ENCODE measurements around the gene PRMT5.
"Not testable (repeated sequence)": the region's sequence is repeated elsewhere in the genome, so short reads cannot be mapped to it uniquely, and the experiment has no call there.

The PRMT5 gene

DNA sequence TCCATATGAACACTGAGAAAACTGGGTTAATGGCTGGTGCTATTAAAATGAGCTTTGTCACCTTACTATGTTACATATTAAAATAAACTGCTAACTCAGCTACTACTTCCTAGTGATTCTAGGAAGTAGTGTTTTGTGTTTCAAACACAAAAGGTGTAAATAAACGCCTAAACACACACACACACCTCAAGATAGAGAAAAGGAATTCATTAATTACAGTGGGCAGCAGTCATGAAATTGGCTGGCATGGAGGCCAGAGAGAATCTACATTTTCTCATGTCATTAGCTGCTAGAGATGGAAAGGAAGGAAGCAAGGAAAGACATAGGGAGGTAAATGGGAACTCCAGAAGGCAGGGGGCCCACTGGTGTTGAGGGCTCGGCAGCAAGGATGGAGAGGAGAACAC is 787 bp upstream of the PRMT5 start:
- DNase-seq = no peak

DNA sequence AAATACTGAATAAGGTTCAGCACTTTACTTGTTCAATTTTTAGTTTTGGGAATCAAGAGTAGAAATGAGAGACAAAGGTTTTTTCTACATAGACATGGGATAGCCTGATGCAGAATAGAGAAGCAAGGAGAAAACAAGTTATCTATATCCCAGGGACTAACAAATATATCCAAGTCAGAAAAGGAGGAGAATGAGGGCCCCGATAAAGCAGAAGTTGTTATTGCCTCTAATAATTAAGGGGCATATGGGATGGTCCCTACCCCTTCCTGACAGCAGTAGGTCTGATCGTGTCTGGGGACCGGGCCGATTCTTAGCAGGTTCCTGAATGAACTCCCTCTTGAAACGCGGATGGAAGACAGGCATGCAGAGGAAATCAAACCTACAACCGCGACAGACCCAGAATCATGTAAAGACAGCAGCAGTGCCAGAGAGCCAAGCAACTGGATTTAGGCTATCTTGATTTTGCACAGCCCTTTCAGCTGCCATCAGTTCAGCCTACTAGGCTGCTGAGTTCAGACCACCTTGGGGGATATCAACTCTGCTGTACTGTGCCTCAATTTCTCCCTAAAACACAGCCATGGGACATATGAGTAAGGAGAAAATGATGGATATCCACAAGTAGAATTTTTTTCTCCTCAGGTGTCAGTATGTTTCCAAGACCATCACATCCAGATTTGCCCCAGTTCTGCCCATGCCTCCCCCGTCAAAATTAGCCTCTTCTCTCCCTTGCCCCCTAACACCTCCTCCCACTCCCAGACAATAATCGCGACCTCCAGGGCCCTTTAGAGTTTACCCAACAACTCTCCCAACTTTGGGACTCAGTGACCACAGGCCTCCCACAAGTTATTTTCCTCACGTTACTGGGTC is 706 bp downstream of the PRMT5 start:
- DNase-seq = no peak

DNA sequence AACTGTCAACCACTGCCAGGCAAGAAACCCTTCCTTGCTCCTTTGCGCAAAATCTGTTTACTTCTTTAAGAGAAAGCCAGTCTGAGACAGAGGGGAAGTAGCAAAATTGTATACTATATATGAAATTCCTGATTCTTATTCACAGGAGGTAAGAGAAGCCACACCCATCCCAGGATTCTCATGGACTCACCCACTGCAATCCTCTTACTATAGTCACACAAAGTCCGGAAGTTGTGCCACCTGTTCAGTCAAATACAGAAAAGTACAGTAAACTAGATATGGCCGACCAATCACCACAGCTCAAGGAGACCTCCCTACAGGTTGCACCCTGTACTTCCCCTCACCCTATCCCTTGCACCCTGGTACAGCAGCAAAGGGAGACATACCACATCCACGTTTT is 2.9 kb downstream of the PRMT5 start:
- DNase-seq = no peak

DNA sequence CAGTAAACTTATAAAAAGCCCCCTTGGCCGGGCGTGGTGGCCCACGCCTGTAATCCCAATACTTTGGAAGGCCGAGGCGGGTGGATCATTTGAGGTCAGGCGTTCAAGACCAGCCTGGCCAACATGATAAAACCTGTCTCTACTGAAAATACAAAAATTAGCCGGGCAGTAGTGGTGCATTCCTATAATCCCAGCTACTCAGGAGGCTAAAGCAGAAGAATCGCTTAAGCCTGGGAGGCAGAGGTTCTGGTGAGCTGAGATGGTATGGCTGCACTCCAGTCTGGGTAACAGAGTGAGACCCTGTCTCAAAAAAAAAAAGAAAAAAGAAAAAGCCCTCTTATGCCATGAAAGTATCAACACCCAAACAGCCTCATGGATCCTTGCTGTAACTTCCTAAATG is 3.7 kb downstream of the PRMT5 start:
- DNase-seq = no peak

DNA sequence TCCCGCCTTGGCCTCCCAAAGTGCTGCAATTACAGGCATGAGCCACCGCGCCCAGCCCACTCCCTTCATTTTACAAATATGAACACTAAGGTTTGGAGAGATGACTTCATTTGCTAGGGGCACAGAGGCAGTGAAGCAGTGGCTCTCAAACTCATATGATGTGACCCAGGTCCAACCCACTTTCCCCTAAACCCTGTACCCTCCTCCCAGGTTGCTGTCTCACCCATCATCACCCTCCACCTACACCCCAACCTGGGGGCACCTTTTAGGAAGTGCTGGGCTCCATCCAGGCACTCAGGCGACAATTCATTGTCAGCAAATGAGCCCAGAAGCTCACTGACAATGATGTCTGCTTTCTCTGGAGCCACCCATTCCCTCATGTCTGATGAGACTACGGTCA is 5.4 kb downstream of the PRMT5 start:
- no peak for DNase-seq

DNA sequence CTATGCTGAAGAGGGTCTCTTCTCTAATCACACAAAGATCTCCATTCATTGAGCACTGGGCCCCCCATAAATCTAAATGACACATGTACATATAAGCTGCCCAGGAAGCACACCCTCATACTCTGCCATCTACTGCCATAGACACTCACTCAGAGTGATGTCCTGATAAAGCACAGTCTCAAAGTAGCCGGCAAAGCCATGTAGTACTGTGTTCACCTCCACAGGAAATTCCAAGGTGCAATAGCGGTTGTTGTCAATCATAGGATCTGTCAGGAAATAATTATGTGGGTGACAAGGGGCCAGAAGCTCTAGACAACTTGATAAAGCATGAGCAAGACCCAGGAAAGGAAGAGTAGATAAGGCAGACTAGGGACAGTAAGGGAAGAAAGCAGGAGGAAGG is 6.9 kb downstream of the PRMT5 start:
- DNase-seq = no peak

DNA sequence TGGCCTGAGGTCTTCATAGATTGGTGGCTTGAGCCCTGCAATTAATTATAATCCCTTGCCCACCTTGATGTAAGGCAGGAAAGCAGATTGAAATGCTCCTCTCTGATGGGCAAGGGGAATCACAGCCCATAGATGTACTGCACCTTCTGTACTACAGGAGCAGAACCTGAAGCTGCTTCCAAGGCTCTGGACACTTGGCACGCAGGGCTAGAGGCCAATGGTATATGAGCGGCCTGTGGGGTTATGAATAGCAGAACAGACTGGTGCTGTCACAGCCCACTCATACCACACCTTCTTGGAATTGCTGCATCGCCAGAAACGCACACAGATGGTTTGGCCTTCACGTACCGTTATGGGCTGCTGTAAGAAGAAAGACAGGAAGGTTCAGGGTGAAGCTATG is 8.5 kb downstream of the PRMT5 start:
- DNase-seq = no peak

DNA sequence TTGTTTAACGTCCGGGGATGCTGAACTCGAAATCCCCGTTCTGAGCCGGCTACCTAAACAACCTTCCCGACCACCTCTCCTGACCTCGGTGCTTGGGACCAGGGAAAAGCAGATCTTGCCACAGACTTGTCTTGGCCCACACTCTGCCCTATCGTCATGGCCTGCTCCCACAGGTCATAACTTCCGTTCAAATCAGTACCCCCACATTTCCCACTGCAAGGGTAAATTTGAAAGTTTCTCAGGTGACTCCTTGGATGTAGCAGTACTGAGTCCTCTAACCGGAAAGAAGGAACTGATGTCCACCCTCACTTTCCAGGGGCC is 9.6 kb downstream of the PRMT5 start:
- DNase-seq = no peak

DNA sequence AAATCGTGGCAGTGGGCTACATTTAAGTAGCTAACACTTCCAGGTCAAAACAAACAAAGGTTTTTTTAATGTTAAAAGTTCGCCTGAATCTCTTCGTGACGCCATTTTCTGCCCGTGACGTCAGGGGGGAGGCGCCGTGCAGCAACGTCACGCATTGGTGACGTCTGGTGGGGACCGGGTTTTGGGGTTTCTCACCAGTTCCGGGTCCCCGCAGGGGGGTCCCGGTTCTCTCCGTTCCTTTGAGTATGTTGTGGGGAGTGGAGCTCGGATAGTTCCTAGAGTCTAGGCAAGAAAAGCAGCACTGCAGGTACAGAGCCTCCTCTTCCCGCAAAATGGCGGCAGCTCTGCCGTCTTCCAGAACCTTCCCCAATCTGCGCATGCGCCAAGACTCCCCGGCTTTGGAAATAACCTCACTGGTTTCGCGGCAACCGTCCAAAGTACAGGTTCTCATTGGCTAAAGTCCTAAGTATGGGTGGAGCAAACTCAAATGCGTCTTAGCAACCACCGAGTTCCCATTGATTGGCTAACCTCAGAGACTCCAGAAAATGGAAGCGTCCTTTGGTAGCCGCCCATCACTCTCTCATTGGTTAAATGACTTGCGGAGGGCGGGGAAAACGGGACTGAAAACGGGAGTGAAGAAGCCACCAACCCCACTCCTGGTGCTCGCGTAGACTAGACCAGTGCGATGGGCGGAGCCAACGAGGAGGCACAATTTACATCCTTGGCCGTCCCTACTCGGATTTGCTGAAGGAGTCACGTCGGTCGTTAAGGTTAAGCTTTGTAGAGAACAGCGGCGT is 10.2 kb downstream of the PRMT5 start, which contains the start of gene RBM23:
Gene RBM23, minus strand, starts transcription at position 346 of the 797 bp plus-strand sequence.
- peak; percentile 33 for DNase-seq

DNA sequence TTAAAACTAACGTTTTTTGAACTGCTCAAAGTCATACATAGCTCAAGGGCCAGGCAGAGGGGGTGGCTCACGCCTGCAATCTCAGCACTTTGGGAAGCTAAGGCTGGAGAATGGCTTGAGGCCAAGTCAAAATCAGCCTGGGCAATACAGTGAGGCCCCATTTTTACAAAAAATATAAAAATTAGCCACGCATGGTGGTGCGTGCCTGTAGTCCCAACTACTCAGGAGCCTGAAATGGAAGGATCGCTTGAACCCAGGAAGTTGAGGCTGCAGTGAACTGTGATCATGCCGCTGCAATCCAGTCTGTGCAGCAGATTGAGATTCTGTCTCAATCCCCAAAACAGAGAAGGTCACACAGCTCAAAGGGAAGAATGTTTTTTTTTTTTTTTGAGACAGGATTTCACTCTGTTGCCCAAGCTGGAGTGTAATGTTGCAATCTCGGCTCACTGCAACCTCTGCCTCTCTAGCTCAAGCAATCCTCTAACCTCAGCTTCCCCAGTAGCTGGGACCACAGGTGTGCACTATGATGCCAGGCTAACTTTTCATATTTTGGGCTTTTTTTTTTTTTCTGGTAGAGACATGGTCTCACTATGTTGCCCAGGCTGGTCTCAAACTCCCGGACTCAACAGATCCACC is 13.2 kb downstream of the PRMT5 start:
- DNase-seq = no peak

DNA sequence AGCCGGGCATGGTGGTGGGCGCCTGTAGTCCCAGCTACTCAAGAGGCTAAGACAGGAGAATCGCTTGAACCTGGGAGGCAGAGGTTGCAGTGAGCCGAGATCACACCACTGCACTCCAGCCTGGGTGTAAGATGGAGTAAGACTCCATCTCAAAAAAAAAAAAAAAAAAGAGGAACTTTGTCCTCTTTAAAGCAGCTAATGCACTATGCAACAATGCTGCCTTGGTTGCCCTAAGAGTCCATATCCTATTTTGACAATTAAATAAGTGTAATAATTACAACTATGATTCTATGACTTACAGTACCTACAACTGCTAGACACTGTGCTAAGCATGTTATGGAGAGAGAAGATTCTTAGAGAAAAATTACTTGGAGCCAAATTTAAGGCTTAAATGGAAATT is 14.3 kb downstream of the PRMT5 start:
- not testable (repeated sequence) for DNase-seq

DNA sequence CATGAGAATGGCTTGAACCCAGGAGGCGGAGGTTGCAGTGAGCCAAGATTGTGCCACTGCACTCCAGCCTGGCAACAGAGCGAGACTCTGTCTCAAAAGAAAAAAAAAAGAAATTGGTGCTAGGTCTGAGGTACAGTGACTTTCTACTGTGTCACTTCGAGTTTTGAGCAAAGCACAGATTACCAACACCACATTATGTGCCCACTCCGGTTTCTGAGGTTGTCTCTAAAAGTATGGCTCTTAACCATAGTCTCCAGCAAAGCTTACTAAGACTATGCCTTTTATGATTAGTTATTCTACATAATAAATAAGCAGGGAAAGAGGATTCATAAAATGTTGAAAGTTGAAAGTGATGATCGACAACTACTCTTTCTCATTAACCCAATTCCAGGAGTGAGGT is 18.3 kb downstream of the PRMT5 start:
- no peak for DNase-seq

DNA sequence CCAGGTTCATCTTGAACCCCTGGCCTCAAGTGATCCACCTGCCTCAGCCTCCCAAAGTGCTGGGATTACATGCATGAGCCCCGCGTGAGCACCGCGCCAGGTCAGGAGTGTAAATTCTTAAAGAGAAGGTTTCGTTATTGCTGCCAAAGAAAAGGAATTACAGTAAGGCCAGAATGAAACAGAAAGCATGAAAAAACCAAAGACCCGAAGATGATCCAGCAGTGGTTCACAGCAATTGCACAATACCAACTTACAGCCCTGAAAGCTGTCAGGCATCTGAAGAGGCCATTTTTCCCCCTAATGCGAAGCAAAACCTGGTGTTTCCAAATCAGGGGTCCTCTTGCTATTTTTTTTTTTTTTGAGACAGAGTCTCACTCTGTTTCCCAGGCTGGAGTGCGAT is 20.6 kb downstream of the PRMT5 start:
- no peak for DNase-seq

DNA sequence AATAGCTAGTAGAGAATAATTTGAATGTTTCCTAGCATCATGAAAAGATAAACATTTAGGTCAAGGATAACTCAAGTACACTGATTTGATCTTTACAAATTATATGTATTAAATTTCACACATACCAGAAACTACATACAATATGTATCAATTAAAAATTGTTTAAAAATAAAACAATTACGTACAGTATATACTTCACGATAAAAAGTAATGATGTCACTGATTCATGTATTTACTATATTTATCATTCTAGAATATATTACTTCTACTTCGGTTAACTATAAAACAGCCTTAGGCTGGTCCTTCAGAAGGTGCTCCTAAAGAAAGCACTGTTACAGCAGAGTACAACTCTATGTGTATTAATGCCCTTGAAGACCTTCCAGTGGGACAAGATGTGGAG is 21.7 kb downstream of the PRMT5 start:
- no peak for DNase-seq

DNA sequence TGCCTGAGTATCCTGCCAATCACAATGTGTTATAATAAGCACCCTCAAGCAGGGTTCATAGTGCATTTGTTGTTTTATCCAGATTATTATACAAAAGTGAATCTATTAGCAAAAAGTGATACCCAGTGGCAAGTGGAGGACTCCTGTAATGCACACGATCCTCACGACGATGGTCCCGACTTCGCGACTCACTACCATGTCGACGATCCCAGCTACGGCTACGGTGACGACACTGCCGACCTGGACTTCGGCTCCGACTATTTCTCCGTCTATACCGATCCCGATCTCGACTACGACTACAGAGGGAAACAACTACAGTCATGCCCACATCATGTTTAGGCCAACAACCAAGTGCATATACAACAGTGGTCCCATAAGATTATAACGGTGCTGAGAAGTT is 23.1 kb downstream of the PRMT5 start:
- no peak for DNase-seq

DNA sequence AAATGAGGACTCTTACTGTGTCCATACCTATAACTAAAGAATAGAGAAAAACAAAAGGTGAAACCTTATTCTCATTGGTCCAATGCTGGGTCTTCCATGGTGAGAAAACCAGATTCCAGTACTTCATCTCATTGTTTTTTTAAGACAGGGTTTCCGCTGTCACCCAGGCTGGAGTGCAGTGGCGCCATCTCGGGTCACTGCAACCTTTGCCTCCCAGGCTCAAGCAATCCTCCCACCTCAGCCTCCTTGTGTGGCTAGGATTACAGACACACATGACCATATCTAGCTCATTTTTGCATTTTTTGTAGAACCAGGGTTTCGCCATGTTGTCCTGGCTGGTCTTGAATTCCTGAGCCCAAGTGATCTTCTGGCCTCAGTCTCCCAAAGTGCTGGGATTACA is 23.5 kb downstream of the PRMT5 start:
- DNase-seq = no peak

DNA sequence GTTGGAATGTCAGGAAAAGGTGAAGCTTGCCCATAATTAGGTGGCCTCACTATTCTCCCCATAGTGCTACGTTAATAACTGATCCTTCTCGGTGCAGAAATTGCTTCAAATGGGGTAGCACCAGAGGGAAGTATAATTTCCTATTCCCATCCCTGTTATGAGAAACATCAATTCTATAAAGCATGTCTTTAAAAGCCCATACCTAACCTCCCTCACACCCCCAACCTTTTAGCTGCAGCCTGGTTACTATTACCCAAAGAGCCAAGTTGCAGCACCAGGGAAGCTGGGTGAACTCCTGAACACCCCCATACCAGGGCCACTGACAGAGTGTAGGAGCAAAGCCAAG is 25.5 kb downstream of the PRMT5 start:
- no peak for DNase-seq

DNA sequence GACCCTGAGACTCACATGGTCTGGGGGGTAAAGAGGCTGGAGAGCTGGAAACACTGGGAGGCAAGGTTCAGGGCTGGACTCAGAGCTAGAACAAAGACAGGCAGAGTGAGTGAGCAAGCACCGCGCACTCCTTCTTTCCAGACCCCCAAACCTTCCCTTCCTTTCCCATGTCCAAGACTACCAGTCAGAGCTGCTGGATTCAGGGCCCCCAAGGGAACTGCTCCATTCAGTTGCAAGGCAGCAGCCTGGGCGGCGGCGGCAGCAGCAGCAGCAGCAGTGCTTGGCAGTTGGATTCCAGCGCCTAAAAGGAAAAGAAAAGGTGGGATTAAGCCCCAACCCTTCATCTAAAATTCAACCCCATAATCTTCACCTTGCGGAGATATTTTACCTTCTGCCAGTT is 27.4 kb downstream of the PRMT5 start:
- DNase-seq = no peak

DNA sequence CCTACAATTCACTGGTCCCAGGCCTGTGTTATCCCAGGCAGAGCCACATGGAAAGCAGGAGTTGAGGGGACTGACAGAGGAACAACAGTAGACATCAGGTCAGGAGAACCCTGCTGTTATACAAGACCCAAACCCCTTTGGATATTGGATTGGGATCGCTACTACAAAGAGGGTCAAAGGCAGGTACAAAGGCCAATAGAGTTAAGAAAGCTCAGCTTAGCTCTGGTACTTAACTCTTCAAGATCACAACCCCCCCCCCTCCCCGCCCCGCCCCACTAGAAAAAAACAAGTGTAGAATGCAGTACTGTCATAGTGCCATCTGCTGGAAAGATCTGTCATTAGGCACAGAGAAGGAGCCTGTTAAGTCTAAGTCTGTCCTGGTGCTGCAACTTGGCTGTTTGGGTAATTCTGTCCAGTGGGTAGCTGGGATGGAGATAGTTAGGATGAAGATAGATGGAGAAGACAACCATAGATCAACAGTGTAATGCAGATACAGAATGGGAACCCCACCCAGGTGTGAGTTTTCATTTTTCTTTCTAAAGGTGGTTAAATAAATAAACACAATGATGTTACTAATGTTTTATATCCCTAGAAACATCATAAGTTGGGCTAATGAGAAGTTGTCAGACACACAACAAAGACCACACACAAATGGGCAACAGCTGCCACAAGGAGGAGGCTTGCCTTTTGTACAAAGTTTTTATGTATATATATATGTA is 28.9 kb downstream of the PRMT5 start:
- DNase-seq = no peak

DNA sequence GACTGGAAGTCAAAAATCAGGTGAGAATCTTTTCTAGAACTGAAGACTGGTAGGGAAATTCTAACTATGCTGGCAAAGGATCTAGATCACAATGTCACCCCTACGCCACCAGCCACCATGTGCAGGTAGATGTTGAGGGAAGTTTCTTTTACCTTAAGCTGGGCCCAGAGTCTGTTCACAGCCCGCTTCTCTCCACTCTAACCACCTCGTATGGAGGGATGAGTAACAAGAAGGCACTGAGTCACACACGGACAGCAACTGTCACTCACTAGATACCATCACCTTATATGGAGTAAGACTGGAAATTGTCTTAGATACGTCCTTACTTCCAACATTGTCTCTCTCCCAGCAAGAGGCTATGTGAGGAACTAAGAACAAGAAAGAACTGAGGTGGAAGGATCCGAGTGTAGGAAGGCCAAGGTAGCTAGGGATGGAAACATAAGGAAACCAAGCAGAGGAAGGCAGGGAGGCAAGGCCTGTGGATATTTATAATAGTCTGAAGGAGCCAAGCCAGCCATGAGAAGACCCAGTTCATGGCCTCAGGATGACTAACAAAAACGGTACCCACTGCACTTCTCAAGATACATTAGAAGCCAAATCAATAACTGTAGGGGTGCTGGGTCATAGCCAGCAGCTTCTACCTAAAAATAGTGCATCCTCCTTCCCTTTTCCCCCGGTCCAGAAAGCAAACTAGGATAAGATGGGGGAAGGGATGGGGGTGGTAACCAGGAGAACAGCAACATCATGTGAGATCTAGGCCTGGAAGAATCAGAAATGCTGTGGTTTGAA is 30.7 kb downstream of the PRMT5 start:
- no peak for DNase-seq

DNA sequence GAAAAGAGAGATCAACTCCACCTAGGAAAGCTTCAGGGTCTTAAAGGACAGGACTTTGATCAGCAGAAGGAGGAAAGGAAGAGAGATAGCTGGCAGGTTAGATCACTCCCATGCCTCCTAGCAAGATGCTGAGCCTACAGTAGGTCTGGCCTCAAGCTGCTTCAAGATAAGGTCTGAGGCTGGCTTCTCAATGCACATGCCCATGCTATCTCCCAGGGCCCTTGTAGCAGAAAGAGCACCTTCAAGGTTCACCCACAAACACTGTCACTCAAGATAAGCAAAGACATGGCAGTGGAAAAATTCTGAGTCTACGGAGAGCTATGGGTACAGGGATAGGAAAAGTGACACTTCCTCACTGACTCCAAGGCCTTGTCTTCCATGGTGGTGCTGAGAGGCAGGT is 31.8 kb downstream of the PRMT5 start:
- no peak for DNase-seq

DNA sequence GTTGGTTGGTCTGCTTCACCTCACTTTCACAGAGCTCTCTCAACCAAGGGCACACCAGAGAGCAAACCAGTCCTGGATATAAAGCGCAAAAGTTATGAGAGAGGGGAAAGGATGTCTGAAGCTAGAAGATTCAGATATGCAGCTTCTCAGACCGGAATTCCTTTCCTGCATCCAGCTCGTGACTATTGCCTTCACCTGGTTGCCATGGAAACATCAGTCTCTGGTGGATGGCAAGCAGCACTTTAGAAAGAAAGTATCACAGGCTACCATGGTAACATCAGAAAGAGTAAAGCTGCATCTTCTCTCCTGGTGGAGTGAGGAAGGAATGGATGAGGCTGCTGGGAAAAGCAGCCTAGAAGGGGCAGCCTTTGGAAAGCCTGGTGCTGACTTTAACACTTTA is 32.4 kb downstream of the PRMT5 start:
- DNase-seq = no peak

DNA sequence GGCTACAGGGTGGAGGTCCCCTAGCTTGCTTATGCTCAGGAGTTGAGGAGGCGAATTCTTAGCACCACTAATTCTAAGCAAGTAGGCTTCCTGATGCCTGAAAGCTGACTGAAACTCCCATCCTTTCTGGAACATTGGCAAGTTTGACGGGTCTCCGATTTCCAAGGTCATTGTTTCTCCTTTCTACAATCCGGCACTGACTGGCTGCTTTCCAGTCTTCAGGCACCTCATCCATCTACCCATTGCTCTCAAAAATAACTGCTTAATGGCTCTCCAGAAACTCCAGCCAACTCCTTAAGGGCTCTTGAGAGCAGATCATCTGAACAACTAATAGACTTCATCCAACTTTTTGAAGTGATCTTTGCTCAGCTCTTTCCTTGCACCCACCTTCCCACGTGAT is 32.8 kb downstream of the PRMT5 start:
- DNase-seq = no peak
